ENCODE measurements around the gene NME4. TPM values are rescaled to one million over a fixed set of nuclear protein-coding genes. Genes with fewer than 3 reads are reported as not detected.

Gene NME4
- total RNA-seq, 4 donors from 2014 or later = 31.7 to 65.0 (median 59.7) TPM

DNA sequence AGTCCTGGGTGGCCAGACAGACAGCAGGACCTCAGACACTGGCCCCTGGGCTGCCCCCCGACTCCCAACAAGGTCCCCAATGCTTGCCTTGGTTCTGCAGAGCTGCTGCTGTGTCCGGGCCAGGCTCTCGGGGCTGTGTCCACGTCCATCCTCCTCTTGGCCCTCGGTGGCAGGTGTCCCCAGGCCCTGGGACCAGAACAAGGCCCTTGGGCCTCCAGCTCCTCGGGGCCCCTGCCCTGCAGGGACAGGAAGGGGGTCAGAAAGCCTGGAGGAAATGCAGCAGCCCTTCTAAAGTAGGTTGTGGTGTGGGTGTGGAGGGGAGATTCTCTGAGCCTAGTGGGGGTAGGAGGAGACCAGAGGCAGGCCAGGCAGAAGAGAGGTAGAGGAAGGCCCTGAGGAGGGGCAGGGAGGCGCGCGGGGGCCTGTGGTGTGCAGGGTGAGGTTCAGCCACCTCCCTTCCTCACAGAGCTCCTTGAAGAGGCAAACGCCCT lies 42.0 kb upstream of the NME4 start:
- WGBS, 2 donors = 78 to 92% methylated on average over 8 to 9 of the region's 10 CpGs
- Histone ChIP-seq H3K27me3 (no peaks in the 10 kb centered on the region), H3K9me3 (no peaks in the 10 kb centered on the region), H3K36me3 (no peaks in the 10 kb centered on the region), H3K4me1 (peaks cover 10 to 12% of the 10 kb centered on the region in 2 donors), H3K27ac (no peak overlapping the region), H3K4me3 (replicated peaks in 1 of 3) (no peak overlapping the region)
- TF ChIP-seq POLR2A (IDR thresholded peaks at IDR 0.05) = no peak
- TF ChIP-seq, protein P1, sequence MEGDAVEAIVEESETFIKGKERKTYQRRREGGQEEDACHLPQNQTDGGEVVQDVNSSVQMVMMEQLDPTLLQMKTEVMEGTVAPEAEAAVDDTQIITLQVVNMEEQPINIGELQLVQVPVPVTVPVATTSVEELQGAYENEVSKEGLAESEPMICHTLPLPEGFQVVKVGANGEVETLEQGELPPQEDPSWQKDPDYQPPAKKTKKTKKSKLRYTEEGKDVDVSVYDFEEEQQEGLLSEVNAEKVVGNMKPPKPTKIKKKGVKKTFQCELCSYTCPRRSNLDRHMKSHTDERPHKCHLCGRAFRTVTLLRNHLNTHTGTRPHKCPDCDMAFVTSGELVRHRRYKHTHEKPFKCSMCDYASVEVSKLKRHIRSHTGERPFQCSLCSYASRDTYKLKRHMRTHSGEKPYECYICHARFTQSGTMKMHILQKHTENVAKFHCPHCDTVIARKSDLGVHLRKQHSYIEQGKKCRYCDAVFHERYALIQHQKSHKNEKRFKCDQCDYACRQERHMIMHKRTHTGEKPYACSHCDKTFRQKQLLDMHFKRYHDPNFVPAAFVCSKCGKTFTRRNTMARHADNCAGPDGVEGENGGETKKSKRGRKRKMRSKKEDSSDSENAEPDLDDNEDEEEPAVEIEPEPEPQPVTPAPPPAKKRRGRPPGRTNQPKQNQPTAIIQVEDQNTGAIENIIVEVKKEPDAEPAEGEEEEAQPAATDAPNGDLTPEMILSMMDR (IDR thresholded peaks at IDR 0.05) = no peak
- intact Hi-C loops (cut with DNase I) = loop anchor here (5.0 kb wide), 1 partner anchor 123 kb away; the partner anchor contains the start of gene FAM234A
- no peak for DNase-seq

DNA sequence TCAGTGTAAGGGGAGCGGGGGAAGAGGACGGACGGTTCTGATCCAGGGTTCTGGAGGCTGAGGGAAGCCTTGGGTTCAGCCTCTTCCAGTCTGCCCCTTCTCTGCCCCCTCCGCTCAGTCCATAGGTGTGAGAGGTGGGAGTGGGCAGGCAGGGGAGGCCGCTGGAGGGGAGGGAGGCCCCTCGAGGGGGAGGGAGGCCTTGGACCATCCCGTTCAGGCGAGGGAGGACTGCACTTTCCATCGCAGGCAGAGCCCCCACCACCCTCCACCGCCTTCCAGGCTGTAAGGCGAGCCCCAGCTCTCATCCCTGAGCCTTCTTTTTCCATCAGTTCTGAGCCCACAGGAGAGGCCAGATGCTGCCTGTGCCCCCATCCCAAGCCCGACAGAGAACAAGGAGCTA lies 40.3 kb upstream of the NME4 start:
- H3K36me3 ChIP-seq = no peaks in the 10 kb centered on the region
- no peak overlapping the region for H3K27ac ChIP-seq
- H3K9me3 ChIP-seq = no peaks in the 10 kb centered on the region
- intact Hi-C loops (cut with DNase I) = no loop called here
- H3K27me3 ChIP-seq = no peaks in the 10 kb centered on the region
- TF ChIP-seq POLR2A (IDR thresholded peaks at IDR 0.05) = no peak
- TF ChIP-seq, protein P1 (IDR thresholded peaks at IDR 0.05) = no peak
- DNase-seq = no peak
- peaks cover 3 to 4% of the 10 kb centered on the region in 2 donors for H3K4me1 ChIP-seq
- WGBS, 2 donors = 76% methylated on average over 11 of the region's 12 CpGs
- H3K4me3 ChIP-seq (replicated peaks in 1 of 3) = no peak overlapping the region

DNA sequence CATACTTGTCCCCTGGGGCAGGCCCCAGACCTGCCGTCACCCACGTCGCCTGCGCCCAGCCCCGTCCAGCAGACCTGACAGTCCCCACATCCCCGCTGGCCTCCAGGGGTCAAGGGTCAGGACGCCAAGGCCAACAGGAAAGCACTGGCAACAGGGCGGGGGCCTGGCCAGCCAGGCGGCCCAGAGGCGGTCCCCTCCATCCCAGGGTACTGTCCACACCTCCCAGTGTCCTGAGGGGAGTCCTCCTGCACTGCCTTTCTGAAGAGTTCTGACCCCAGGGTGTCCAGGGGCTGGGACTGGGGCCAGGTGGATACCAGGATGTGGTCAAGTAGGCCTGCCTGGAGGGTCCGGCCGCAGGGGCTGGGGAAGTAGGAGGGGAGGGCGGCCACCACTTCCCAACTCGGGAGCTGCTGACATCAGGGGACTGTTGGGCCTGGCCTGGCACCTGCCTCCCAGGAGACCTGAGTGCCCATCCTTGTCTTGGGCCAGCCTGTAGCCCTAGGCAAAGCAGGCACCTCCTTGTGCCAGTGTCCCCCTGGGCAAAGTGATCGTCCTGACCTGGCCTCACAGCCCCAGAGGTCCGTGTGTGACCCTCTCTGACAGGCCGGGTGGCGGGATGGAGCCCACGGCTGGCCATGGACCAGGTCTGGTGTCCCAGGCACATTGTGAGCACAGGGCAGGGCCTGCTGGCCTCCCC lies 37.8 kb upstream of the NME4 start:
- 80 to 81% methylated on average over 10 to 14 of the region's 19 CpGs for WGBS, 2 donors
- TF ChIP-seq POLR2A (IDR thresholded peaks at IDR 0.05) = no peak
- TF ChIP-seq, protein P1 (IDR thresholded peaks at IDR 0.05) = no peak
- intact Hi-C loops (cut with DNase I) = no loop called here

DNA sequence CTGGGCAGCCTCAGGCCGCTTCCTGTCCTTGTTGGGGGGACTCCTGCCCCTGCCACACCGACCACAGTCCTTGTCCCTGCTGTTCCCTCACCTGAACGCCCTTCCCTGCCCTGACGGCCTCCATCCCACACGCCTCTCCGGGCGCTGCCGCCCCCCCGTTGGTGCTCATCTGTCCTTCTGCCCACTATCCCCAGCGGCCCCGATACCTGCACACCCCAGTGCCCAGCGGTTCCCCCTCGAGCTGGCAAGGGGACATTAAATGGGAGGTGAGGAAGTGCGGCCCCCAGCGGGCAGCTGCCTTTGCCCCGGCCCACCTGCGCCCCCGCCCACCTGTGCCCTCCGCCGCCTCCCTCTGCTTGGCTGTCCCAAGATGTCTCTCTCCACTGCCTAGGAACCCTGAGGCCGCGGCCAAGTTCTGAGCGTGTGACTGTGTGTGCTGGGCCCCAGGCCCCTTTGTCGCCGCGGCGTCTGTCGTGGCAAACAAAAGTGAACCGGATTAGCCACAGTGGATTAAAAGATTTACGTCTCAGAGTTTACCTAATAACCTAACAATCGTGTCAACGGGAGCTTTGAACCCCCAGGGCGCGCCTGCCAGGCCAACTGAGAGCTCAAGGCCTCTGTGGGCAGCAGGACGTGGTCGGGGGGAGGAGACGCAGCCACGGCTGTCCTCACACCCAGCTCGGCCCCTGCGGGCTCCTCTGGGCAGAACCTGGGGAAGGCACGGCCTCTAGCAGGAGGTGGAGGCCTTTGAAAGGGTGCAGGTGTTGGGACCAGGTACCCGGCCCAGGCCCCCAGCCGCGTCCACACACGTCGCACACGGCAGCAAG lies 36.9 kb upstream of the NME4 start:
- Histone ChIP-seq H3K36me3 (no peaks in the 10 kb centered on the region), H3K27me3 (no peaks in the 10 kb centered on the region), H3K9me3 (no peaks in the 10 kb centered on the region), H3K4me1 (no peaks in the 10 kb centered on the region), H3K27ac (no peak overlapping the region), H3K4me3 (replicated peaks in 1 of 3) (no peak overlapping the region)
- no peak for DNase-seq
- whole genome bisulfite sequencing, 2 donors = 83 to 87% methylated on average over 39 to 47 of the region's 47 CpGs
- intact Hi-C loops (cut with DNase I) = no loop called here
- TF ChIP-seq, protein P1 (IDR thresholded peaks at IDR 0.05) = no peak
- no peak for TF ChIP-seq POLR2A (IDR thresholded peaks at IDR 0.05)

More for the DNA sequence above, 37.8 kb upstream of the NME4 start:
- H3K4me3 ChIP-seq (replicated peaks in 1 of 3) = no peak overlapping the region
- no peak for DNase-seq
- no peaks in the 10 kb centered on the region for H3K36me3 ChIP-seq
- H3K4me1 ChIP-seq = no peaks in the 10 kb centered on the region
- H3K27ac ChIP-seq = no peak overlapping the region
- no peaks in the 10 kb centered on the region for H3K27me3 ChIP-seq
- no peaks in the 10 kb centered on the region for H3K9me3 ChIP-seq

Measured in thyroid gland (tissue), 4 donors.